ENCODE measurements around the gene ZBTB26. TPM values are rescaled to one million over a fixed set of nuclear protein-coding genes. Genes with fewer than 3 reads are reported as not detected.

ZBTB26 gene
- total and polyA plus RNA-seq, 8 donors, result 5.2 to 22.2 (median 19.1) TPM

- no peak for DNase-seq
- TF ChIP-seq CTCF (IDR thresholded peaks at IDR 0.05), result no peak
- Histone ChIP-seq H3K27me3 (no peaks in the 10 kb centered on the region), H3K4me1 (peaks cover 12 to 22% of the 10 kb centered on the region in 2 donors), H3K4me3 (no peak overlapping the region), H3K9me3 (no peaks in the 10 kb centered on the region), H3K27ac (no peak overlapping the region), H3K36me3 (peaks cover 0 to 10% of the 10 kb centered on the region in 2 donors)
- no peak for ATAC-seq
- intact Hi-C loops (cut with DNase I), result no loop called here
Measured at GRCh38 chr9:122955961-122956360, 24.6 kb upstream of the ZBTB26 start.

GRCh38 chr9:122954253-122954691 is 23.0 kb upstream of the ZBTB26 start:
- Histone ChIP-seq H3K36me3 (no peaks in the 10 kb centered on the region), H3K4me1 (peaks cover 14 to 22% of the 10 kb centered on the region in 2 donors), H3K9me3 (no peaks in the 10 kb centered on the region), H3K27me3 (no peaks in the 10 kb centered on the region), H3K4me3 (no peak overlapping the region), H3K27ac (peak overlapping the region; percentile 33 to 42)
- DNase-seq (no peak), ATAC-seq (peak; percentile 73)
- intact Hi-C loops (cut with DNase I), result no loop called here
- TF ChIP-seq CTCF (IDR thresholded peaks at IDR 0.05), result no peak

- DNase-seq, result no peak
- Histone ChIP-seq H3K4me3 (no peak overlapping the region), H3K4me1 (peaks cover 14 to 44% of the 10 kb centered on the region in 2 donors), H3K27me3 (no peaks in the 10 kb centered on the region), H3K9me3 (no peaks in the 10 kb centered on the region), H3K36me3 (no peaks in the 10 kb centered on the region), H3K27ac (no peak overlapping the region)
- peak; percentile 51 for ATAC-seq
- intact Hi-C loops (cut with DNase I), result no loop called here
- no peak for TF ChIP-seq CTCF (IDR thresholded peaks at IDR 0.05)
Measured at GRCh38 chr9:122951056-122951455, 19.7 kb upstream of the ZBTB26 start.

- H3K9me3 ChIP-seq, result no peaks in the 10 kb centered on the region
- intact Hi-C loops (cut with DNase I), result no loop called here
- TF ChIP-seq CTCF (IDR thresholded peaks at IDR 0.05), result no peak
- ATAC-seq, result no peak
- no peak overlapping the region for H3K4me3 ChIP-seq
- peaks cover 13 to 47% of the 10 kb centered on the region in 2 donors for H3K4me1 ChIP-seq
- H3K27me3 ChIP-seq, result no peaks in the 10 kb centered on the region
- H3K36me3 ChIP-seq, result no peaks in the 10 kb centered on the region
- no peak overlapping the region for H3K27ac ChIP-seq
- no peak for DNase-seq
Measured at GRCh38 chr9:122950263-122950662, 19.0 kb upstream of the ZBTB26 start.

GRCh38 chr9:122949696-122950095 is 18.4 kb upstream of the ZBTB26 start:
- intact Hi-C loops (cut with DNase I), result no loop called here
- DNase-seq, result peak in 1 of 4 donors; percentile 30
- Histone ChIP-seq H3K9me3 (no peaks in the 10 kb centered on the region), H3K27me3 (no peaks in the 10 kb centered on the region), H3K36me3 (peaks cover 0 to under 1% of the 10 kb centered on the region in 2 donors), H3K27ac (no peak overlapping the region), H3K4me1 (peaks cover 8 to 46% of the 10 kb centered on the region in 2 donors), H3K4me3 (no peak overlapping the region)
- no peak for ATAC-seq
- no peak for TF ChIP-seq CTCF (IDR thresholded peaks at IDR 0.05)

Data from left lung (tissue), 10 donors.